ENCODE data around the gene WBP1. TPM values are rescaled to one million over a fixed set of nuclear protein-coding genes. Genes with fewer than 3 reads are reported as not detected.
A peak's percentile ranks its signal among the peaks of the same experiment; 100 is the strongest.
"Not testable (repeated sequence)": the region's sequence is repeated elsewhere in the genome, so short reads cannot be mapped to it uniquely, and the experiment has no call there.

WBP1 gene
- total RNA-seq, 1 donor from 2014 or later, result 50.8 TPM

- DNase-seq (ENCODE audit: extremely low read depth, low read depth, low spot score), result no peak
Measured at GRCh38 chr2:74448771-74449170, 9.5 kb upstream of the WBP1 start.

DNA sequence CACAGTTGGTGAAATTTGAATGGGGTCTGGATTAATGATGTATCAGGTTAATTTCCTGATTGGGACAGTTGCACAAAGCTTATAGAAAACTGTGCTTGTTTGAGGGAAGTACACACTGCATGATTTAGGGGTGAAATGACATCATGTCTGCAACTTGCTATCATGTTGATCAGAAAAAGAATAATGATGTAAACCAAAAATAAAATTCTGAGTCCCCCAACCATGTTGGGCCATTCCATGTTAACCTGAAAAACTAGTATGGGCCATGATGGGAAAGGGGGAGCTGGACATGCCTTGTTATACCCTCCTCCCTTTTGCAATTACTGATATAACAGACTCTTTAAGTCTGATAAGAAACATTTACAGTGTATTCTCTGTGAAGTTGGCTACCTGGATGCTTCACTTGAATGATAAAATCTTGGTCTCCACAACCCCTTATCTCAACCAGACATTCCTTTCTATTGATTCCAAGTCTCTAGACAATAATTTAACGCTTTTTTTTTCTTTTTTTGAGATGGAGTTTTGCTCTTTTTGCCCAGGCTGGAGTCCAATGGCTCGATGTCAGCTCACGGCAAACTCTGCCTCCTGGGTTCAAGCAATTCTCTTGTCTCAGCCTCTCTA, 7.6 kb upstream of the WBP1 start:
- DNase-seq (ENCODE audit: extremely low read depth, low read depth, low spot score), result no peak

DNA sequence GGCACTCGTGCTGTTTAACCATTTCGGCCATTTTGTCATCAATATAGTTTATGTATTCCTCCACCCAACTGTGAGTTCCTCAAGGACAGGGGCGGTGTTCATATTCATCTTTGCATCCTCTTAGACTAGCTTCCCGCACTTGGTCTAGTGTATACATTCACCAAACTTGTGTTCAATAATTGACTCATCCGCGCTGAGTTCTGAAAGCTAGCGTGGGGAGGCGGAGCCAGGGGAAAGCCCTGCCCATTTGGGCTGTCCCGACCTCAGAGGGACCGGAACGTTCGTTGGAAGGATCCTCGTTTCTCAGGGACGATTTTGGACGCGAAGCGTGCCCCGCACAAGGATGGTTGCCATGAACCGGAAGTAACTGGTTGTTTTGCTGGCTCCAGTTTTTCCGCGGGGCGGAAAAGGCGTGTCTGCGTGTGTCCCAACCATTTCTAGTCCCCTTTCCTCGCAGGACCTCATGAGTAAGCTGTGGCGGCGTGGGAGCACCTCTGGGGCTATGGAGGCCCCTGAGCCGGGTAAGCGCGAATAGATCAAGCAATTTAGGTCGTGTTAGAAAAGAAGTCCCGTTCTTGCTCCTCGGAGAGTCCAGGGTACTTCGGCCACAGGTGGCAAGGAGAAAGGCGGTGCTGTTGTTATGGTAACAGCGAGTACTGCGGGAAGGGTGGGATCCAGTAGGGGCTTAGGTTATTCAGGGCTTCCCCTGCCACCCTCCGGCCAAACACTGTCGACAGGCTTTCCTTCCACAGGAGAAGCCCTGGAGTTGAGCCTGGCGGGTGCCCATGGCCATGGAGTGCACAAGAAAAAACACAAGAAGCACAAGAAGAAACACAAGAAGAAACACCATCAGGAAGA, 3.4 kb upstream of the WBP1 start, which contains the start of gene INO80B:
Gene INO80B (plus strand): TSS at position 434 of the 858 bp plus-strand sequence. CDS start 30 bp downstream, at position 464.
- peak; percentile 96 for DNase-seq (ENCODE audit: extremely low read depth, low read depth, low spot score)

DNA sequence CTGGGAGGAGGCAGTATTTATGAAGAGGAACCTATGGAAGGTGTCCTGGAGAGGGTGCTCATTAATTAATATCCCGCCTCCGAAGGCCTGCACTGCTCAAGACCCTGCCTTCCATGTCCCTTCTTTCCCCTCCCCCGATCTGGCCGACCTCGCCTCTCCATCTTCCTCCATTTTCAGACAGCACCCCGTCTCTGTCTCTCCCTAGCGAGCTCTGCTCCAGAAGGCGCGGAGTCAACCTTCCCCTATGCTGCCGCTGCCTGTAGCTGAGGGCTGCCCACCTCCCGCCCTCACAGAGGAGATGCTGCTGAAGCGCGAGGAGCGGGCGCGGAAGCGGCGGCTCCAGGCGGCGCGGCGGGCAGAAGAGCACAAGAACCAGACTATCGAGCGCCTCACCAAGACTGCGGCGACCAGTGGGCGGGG, 1.1 kb upstream of the WBP1 start:
- no peak for DNase-seq (ENCODE audit: extremely low read depth, low read depth, low spot score)

GRCh38 chr2:74457549-74458131, 598 bp upstream of the WBP1 start:
- DNase-seq (ENCODE audit: extremely low read depth, low read depth, low spot score), result no peak

- no peak for DNase-seq (ENCODE audit: extremely low read depth, low read depth, low spot score)
Measured at GRCh38 chr2:74458938-74459363, 713 bp downstream of the WBP1 start.

DNA sequence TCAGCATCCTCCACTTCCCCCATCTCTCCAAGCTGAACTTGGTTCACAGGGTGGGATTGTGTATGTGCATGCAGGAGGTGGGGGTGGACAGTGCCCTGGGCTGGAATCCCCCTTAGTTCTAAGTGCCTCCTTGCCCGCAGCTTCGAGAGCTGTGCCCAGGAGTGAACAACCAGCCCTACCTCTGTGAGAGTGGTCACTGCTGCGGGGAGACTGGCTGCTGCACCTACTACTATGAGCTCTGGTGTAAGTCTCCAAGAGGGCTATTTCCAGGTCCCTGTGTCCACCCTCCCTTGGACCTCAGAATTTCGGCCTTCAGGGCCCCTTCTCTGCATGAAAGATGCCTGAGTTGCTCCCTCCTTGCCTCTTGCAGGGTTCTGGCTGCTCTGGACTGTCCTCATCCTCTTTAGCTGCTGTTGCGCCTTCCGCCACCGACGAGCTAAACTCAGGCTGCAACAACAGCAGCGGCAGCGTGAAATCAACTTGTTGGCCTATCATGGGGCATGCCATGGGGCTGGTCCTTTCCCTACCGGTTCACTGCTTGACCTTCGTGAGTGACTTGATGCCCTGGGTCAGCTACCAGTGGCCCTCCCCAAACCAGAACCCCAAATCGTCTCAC, 1.4 kb downstream of the WBP1 start:
- DNase-seq (ENCODE audit: extremely low read depth, low read depth, low spot score), result not testable (repeated sequence)

- DNase-seq (ENCODE audit: extremely low read depth, low read depth, low spot score), result not testable (repeated sequence)
Measured at GRCh38 chr2:74460187-74460586, 1.9 kb downstream of the WBP1 start.

DNA sequence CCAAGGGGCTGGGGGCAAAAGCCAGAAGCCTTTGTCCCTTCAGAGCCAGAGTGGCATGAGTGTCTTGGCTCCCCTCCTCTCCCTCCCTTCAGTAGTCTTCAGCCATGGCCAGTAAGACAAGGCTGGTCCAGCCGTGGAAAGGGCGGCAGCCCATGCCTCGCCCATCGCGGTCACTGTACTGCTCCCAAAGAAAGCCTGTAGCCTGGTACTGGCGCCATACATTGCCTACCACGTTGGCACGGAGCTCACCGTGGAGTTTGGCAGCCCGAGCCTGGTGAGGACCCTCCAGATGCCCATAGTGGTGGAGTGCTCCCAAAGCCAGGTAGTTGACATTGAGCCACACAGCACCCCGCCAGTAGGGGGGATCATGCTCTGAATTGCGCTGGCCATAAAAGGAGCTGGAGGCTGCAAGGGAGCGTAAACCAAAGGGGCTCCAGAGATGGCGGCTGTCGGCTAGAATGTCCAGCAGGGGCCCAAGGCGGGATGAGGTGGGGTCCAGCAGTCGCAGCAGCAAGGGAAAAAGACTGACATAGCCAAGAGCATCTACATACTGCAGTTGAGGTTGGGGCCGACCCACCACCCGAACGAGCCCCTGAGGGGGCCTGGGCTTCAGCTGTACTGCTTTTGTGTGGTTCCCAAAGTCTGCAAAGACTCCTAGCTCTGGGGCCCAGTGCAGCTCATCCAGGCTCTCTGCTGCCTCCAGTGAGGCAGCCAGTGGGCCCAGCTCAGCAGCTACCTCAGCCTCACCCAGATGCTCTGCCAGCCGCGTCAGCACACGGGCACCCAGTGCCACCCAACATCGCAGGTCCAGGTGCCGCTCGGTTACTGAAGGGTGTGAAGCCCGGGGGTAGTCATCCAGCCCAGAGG, 3.2 kb downstream of the WBP1 start:
- no peak for DNase-seq (ENCODE audit: extremely low read depth, low read depth, low spot score)

DNA sequence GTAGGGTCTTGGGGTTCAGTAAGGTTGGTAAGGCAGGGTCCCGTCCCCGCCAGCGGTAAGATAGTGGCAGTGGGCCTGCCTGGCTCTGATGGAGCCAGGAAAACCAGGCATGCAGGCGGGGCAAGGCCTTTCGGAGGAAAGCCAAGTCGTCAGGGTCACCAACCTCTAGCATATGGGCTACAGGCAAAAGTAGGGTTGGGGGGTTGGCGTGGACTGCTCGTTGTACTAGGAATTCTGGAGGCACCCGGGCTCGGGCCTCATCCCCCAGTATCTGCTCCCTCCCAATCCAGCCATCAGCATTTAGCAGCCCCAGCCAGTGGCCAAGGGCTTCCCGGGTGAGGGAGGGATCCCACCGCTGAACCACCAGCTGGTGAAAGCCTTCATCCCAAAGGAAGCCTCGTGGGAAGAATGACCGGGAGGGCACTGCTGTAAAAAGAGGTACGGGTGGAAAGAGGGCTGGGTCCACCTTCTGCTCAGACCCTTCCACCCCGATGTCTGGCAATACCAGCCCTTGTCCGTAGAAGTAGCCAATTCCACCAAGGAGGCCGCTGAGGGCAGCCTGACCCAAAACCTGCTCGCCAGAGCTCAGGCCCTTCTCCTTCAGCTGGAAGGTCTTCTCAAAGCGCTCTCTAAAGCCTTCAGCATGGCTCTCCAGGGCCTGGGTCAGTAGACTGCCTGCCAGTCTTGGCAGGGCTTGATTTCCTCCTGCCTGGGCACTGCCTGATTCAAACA, 4.0 kb downstream of the WBP1 start:
- no peak for DNase-seq (ENCODE audit: extremely low read depth, low read depth, low spot score)

GRCh38 chr2:74462786-74463105, 4.5 kb downstream of the WBP1 start:
- no peak for DNase-seq (ENCODE audit: extremely low read depth, low read depth, low spot score)

DNA sequence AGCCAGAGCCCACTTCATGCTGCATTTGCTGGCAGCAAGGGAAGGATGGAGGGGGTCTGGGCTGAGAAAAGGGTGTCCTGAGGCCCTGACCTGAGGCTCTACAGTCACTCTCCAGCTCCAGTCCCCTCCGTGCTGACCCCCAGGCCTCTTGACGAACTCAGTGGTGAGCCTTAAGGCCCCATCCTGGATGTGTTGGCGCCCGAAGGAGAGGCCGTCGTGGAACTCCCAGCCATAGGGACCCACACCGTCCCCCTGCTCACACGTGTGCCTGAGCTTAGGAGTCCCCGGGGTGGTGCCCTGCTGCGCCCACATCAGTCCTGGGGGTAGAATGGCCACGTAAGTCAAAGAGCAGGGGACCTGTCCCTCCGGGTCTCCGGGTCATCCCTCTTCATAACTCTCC, 6.2 kb downstream of the WBP1 start:
- DNase-seq (ENCODE audit: extremely low read depth, low read depth, low spot score), result no peak

- not testable (repeated sequence) for DNase-seq (ENCODE audit: extremely low read depth, low read depth, low spot score)
Measured at GRCh38 chr2:74470742-74471141, 12.5 kb downstream of the WBP1 start.

GRCh38 chr2:74471332-74472065, 13.3 kb downstream of the WBP1 start:
- no peak for DNase-seq (ENCODE audit: extremely low read depth, low read depth, low spot score)

- peak; percentile 75 for DNase-seq (ENCODE audit: extremely low read depth, low read depth, low spot score)
Measured at GRCh38 chr2:74472086-74472944, 14.1 kb downstream of the WBP1 start, which contains the start of gene MRPL53. TSS of gene MRPL53 (minus strand) at chr2:74472680. CDS start at chr2:74472660, 20 bp downstream.

DNA sequence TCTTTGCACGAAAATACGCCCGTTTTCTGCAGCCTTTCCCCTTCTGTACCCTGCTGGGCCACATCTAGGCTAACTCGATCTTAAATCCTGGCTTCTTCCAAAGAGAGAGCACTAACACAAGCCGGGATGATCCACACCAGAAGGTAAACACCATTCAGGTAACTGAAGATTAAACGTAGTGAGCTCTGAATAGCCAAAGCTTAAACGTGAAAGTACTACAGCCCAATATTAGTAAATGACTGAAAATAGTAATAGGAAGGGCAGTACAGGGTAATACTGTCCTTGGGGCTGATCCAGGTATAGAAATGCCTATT, 14.7 kb downstream of the WBP1 start:
- DNase-seq (ENCODE audit: extremely low read depth, low read depth, low spot score), result no peak

GRCh38 chr2:74474481-74474880, 16.2 kb downstream of the WBP1 start:
- DNase-seq (ENCODE audit: extremely low read depth, low read depth, low spot score), result no peak

GRCh38 chr2:74474899-74475298, 16.7 kb downstream of the WBP1 start:
- DNase-seq (ENCODE audit: extremely low read depth, low read depth, low spot score), result no peak
